ENCODE data around the gene LHFPL3. TPM values are rescaled to one million over a fixed set of nuclear protein-coding genes. Genes with fewer than 3 reads are reported as not detected.

LHFPL3 gene
- total and polyA plus RNA-seq, 9 donors, result 0.04 to 0.53 (median 0.27) TPM; not detected in 4

DNA sequence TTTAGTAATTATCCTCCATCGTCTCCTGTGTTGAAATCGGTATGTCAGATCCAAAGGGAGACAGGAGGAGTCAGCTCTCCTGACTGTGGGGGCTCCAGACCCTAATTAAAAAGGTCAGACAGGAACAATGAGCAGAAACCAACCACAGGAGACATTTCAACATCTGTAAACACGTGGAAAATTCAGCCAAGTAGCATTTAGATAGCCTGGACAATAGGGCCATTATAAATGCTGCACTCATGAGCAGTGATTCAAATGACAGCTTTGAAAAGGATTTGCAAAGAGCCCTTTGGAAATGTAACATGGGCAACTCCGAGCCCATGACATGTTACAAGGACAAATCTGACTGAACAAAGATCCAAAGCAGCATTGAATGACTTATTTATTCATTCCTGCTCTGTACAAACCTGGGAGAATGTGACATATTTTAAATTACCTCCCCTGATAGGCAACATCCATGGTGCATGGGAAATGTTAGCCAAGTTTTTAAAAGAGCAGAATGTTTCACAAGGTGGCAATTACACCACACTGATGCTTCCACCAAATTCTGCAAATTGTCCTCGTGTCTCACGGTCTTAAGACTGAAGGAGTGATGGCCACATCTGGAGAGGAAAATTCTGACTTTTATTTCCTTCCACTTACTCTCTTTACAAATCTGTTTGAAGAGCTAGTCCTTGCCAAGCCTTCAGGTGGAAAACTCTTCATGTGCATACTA is 572.3 kb downstream of the LHFPL3 start:
- DNase-seq, result no peak
- no peaks in the 10 kb centered on the region for H3K9me3 ChIP-seq
- H3K4me1 ChIP-seq (ENCODE audit: insufficient read depth), result no peaks in the 10 kb centered on the region
- 43 to 57% (median 49%) methylated on average over 6 of the region's 6 CpGs for WGBS, 3 donors
- TF ChIP-seq EP300 (IDR thresholded peaks at IDR 0.05) (no peak), CTCF (IDR thresholded peaks at IDR 0.05) (no peak), POLR2A (IDR thresholded peaks at IDR 0.05) (no peak)
- H3K36me3 ChIP-seq, result no peaks in the 10 kb centered on the region
- intact Hi-C loops (cut with DNase I), result no loop called here
- H3K4me3 ChIP-seq, result no peak overlapping the region
- no peaks in the 10 kb centered on the region for H3K27me3 ChIP-seq
- no peak overlapping the region for H3K27ac ChIP-seq

- TF ChIP-seq EP300 (IDR thresholded peaks at IDR 0.05), result no peak
- TF ChIP-seq POLR2A (IDR thresholded peaks at IDR 0.05), result no peak
- TF ChIP-seq CTCF (IDR thresholded peaks at IDR 0.05), result no peak
- WGBS, 3 donors, result 55 to 69% (median 62%) methylated on average over 3 of the region's 3 CpGs
Measured at GRCh38 chr7:104901240-104901619, 572.8 kb downstream of the LHFPL3 start.

GRCh38 chr7:104902183-104902582 is 573.8 kb downstream of the LHFPL3 start:
- no peaks in the 10 kb centered on the region for H3K36me3 ChIP-seq
- H3K9me3 ChIP-seq, result no peaks in the 10 kb centered on the region
- WGBS, 3 donors, result 76 to 94% (median 92%) methylated on average over 6 of the region's 6 CpGs
- no peaks in the 10 kb centered on the region for H3K4me1 ChIP-seq (ENCODE audit: insufficient read depth)
- DNase-seq, result no peak
- no peak overlapping the region for H3K4me3 ChIP-seq
- H3K27ac ChIP-seq, result no peak overlapping the region
- no peaks in the 10 kb centered on the region for H3K27me3 ChIP-seq
- TF ChIP-seq POLR2A (IDR thresholded peaks at IDR 0.05) (no peak), CTCF (IDR thresholded peaks at IDR 0.05) (no peak), EP300 (IDR thresholded peaks at IDR 0.05) (no peak)
- intact Hi-C loops (cut with DNase I), result no loop called here

More at GRCh38 chr7:104901240-104901619, 572.8 kb downstream of the LHFPL3 start:
- no peaks in the 10 kb centered on the region for H3K4me1 ChIP-seq (ENCODE audit: insufficient read depth)
- H3K36me3 ChIP-seq, result no peaks in the 10 kb centered on the region
- H3K4me3 ChIP-seq, result no peak overlapping the region
- no peaks in the 10 kb centered on the region for H3K27me3 ChIP-seq
- intact Hi-C loops (cut with DNase I), result no loop called here
- no peak for DNase-seq
- no peak overlapping the region for H3K27ac ChIP-seq
- no peaks in the 10 kb centered on the region for H3K9me3 ChIP-seq

- 90 to 98% (median 90%) methylated on average over 2 of the region's 2 CpGs for WGBS, 3 donors
- no peaks in the 10 kb centered on the region for H3K36me3 ChIP-seq
- no peaks in the 10 kb centered on the region for H3K9me3 ChIP-seq
- no peak for TF ChIP-seq POLR2A (IDR thresholded peaks at IDR 0.05)
- no peak for TF ChIP-seq CTCF (IDR thresholded peaks at IDR 0.05)
- TF ChIP-seq EP300 (IDR thresholded peaks at IDR 0.05), result no peak
- H3K4me1 ChIP-seq (ENCODE audit: insufficient read depth), result no peaks in the 10 kb centered on the region
- DNase-seq, result no peak
- no peak overlapping the region for H3K4me3 ChIP-seq
- intact Hi-C loops (cut with DNase I), result no loop called here
- no peak overlapping the region for H3K27ac ChIP-seq
- no peaks in the 10 kb centered on the region for H3K27me3 ChIP-seq
Measured at GRCh38 chr7:104903044-104903443, 574.6 kb downstream of the LHFPL3 start.
